GM18507 (cell line): ENCODE measurements around the gene CDKAL1.
A peak's percentile ranks its signal among the peaks of the same experiment; 100 is the strongest.

ENCODE experiments used
- DNase-seq: peaks from one replicate; pipeline ENCODE4 v3.0.0; 2011; ENCODE audit warnings: low read depth; ENCODE audit not compliant: insufficient read length; ENCODE audit errors: extremely low spot score
- FAIRE-seq: peaks from 2 replicates; lab custom pipeline; 2011; peaks lifted over from hg19 to GRCh38; lab: Jason Lieb, UNC

Gene CDKAL1

GRCh38 chr6:20839630-20840029, 305.4 kb downstream of the CDKAL1 start:
- FAIRE-seq (no peak), DNase-seq (no peak)

- FAIRE-seq (no peak), DNase-seq (no peak)
Measured at GRCh38 chr6:20840675-20841074, 306.4 kb downstream of the CDKAL1 start.

DNA sequence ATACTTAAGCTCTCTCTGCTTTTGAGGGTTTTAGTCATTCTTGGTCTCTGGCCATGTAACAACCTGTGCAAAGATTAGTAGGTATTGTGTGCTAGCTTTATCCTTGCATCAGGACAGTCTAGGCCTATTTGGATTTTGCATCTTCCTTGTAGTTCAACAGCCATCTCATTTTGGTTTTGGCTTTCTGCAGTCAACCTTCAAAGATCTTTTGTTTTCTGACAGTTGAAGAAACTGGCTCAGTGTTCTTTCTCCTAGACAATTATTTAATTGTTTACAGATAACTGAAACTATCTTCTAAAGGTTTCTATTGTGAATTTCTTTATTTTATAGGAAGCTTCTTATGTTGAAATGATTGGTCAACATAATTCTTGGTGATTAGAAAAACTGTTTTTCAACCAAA, 307.5 kb downstream of the CDKAL1 start:
- DNase-seq (no peak), FAIRE-seq (no peak)

DNA sequence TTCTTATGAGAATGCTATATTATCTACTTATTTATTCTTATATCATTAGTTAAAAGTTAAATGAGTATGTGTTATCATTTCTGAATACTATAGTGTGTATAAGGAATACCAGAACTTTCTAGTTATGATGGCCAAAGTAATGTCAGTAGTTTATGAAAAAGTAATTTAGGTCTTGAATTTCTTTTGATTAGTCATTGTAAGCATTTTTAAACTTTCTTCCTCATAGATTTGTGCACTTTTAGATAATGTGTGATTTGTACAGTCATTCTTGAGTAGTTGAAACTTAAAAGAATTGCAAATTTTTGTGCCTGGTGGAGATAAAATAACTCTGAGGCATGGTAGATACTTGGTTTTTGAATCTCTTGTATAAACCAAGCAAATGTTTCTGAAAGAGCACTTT, 311.3 kb downstream of the CDKAL1 start:
- DNase-seq (no peak), FAIRE-seq (no peak)

DNA sequence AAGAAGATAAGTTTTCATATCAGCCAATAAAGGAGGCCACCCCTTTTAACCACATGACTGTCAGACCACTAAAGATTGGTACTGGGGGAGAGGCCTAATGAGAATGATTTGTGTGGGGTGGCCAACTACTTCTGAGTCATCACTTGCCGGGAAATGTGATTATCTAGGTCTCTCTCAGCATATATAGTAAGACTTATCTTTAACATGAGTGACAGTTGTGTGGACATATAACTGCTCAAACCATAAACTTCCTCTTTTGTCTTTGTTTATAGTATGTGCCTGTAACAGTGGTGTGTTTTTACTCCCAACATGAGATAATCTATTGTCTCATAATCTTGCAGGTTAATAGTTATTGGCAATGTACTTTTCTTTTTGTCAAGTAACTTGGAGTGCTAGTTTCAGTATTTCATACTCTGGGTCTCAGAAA, 312.4 kb downstream of the CDKAL1 start:
- no peak for FAIRE-seq
- DNase-seq, result no peak

DNA sequence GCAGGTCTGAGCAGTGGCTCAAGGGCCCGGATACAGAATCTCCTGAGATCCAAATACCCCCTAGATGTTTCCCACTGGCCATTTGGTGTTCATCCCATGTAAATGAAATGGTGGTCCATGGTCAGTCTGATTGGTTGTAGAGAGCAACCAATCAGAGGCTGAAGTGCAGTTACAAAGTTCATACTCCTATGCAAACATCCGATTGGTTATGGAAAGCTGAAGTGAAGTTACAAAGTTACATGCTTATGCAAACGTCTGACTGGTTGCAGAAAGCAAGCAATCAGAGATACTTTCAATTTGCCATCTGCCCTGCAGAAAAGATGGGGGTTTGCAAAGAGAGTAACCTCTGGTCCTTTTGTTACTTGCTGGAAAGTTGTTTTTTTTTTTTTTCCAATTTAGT, 313.6 kb downstream of the CDKAL1 start:
- no peak for DNase-seq
- FAIRE-seq, result no peak

GRCh38 chr6:20850686-20851416, 316.6 kb downstream of the CDKAL1 start:
- DNase-seq (no peak), FAIRE-seq (no peak)

GRCh38 chr6:20851795-20852194, 317.5 kb downstream of the CDKAL1 start:
- DNase-seq (no peak), FAIRE-seq (no peak)

GRCh38 chr6:20853828-20854227, 319.6 kb downstream of the CDKAL1 start:
- DNase-seq, result no peak
- FAIRE-seq, result no peak

GRCh38 chr6:20856681-20857288, 322.5 kb downstream of the CDKAL1 start:
- FAIRE-seq, result no peak
- no peak for DNase-seq

GRCh38 chr6:20861481-20861880, 327.2 kb downstream of the CDKAL1 start:
- DNase-seq, result no peak
- FAIRE-seq, result no peak

GRCh38 chr6:20866036-20866435, 331.8 kb downstream of the CDKAL1 start:
- DNase-seq (no peak), FAIRE-seq (no peak)

DNA sequence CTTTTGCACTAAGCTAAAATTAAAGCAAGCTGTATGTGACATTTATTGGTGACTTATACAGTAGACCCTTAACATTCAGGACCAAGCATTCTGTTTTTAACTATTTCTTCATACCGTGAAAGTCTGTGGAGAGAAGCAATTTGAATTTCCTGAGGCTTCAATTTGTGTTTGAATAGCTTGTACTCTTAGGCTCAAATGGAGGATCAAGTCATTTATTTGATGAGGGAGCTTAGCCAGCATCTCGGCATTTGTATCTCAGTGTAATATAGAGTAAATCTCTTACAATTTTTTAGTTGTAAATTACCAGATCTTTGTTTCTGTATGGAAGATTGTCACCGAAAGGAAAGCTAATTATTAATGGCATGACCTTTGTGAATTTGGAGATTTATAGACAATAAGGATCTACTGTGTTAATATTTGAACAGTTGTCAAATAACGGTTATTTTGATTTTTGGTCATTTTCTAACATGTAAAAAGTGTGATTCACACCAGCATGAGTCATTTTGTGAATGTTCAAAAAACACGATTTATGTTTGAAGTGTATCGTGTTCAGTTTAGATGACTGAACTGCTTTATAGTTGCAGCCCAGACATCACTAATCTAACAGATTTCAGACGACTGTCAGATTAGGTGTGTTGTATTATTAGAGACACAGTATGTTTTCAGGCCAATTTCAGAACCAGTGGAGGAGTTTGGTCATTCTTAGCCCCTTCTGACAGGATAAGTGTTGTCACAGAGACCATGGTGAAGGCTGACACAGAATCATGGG, 332.9 kb downstream of the CDKAL1 start:
- DNase-seq (no peak), FAIRE-seq (no peak)

DNA sequence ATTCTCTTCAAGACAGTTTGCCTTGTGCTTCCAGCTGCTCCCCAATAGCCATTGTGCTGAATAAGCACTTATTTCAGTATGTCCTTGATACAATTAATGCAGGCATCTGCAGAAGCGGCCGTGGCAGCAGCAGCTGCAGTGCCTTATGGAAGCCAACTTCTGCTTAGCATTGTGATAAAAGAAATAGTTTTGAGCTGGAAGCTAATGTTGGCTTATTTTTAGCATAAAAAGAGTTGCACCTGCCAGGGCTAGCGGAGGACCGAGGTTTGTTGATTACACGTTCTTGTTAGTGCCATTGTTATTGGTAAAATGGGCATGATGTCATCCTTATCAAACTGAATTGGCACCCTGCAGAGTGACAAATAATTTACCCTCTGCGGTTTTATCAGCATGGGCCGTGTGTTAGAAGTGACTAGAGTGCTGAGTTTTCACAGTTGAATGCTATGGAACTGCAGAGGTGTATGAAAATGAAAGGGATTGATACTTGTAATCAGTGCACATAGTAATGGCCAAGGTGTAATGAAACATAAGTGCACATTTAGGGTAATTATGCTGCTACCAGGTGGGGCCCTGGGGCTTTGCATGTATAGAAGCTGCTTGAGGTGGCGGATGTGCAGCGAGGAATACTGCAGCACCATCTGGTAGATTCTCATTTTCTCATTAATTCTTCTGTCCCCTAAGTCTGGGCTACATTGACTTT, 334.3 kb downstream of the CDKAL1 start:
- no peak for FAIRE-seq
- no peak for DNase-seq

DNA sequence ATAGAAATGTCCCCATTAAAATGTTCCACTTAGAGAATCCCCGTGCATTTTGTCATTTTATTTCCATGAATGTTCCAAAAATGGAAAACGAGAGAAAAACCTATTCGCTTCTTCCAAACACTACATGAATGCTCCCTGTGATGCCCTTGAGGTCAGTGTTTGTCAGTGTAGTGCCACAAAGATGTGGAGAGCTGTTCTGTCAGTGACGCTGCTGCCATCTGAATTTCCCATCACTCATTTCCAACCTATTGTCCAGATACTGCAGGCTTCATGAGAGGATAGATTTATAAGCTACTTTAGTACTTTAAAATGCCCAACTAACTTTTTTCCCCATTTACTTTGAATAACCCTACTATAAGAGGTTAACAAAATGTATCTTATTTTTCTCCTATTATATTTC, 335.8 kb downstream of the CDKAL1 start:
- DNase-seq (no peak), FAIRE-seq (no peak)

GRCh38 chr6:20870493-20870892, 336.2 kb downstream of the CDKAL1 start:
- FAIRE-seq (no peak), DNase-seq (no peak)

DNA sequence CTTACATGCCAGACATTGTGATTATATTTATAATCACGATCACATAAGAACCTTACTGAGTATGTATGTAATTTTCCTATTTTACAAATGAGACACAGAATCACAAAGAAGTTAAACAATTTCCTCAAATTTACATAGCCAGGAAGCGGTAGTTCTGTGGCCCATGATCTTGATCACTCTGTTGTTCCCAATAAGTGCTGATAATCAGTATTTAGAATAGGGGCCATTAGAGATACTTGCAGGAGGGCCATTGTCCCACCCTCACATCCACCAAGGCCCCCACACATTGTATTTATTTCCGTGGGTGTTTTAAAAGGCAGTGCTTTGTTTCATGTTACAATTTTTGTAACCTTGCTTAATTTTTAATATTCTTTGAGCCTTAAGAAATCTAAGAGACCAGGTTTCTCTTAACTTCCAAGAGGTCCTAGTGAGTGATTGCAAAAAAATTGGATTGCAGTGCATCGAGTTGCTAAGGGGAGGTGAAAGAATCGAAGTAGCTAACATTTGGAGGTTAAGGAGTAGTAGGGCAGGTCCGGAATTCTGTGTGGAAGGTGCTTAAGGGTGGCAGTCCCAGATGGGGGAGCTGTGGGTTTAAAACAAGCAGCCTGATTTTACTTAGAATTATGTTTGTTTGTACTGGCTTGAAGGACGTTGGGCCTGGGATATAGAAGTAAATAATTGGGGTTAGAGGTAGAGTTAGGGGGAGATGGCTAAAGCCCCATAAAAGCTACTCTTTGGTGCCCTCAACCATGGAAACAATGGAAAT, 339.4 kb downstream of the CDKAL1 start:
- FAIRE-seq (peak; percentile 50), DNase-seq (no peak)

- no peak for DNase-seq
- no peak for FAIRE-seq
Measured at GRCh38 chr6:20875369-20875963, 341.2 kb downstream of the CDKAL1 start.

GRCh38 chr6:20876036-20876435, 341.8 kb downstream of the CDKAL1 start:
- DNase-seq, result no peak
- peak; percentile 50 for FAIRE-seq
